Breast epithelium (tissue), 3 donors: ENCODE measurements around the gene ECM1.

Experiments
- POLR2A ChIP-seq: fragments of 450-650 bp; IDR thresholded peaks from one replicate; pipeline ENCODE4 v1.6.1; 2016; ENCODE audit warnings: antibody characterized with exemption, mild to moderate bottlenecking, moderate library complexity
- TF ChIP-seq, protein P1 (sequence below), 3 donors: fragments of 450-650 bp; IDR thresholded peaks; one replicate each; pipeline ENCODE4 v1.5.1; 2016 to 2017; ENCODE audit warnings: antibody characterized with exemption in 3 of 3, mild to moderate bottlenecking in 3 of 3, moderate library complexity in 3 of 3

DNA sequence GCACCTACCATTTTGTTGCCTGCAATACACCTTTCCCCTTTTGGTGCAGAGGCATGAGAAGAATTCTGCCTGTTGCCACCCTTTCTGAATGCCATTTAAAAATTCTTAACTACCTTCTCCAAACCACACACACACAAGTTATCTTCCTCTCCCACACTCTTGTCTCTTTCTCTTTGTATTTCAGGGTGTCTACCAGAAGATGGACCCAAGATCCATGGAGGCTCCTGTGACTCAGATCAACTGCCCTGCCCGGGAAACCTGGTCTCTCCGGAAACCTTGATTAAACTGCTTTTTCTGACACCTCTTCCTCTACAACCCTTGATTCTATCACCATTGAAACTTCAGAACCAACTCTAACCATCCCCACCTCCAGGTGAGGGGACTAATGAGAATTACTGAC lies 23.0 kb upstream of the ECM1 start:
- TF ChIP-seq, protein P1, sequence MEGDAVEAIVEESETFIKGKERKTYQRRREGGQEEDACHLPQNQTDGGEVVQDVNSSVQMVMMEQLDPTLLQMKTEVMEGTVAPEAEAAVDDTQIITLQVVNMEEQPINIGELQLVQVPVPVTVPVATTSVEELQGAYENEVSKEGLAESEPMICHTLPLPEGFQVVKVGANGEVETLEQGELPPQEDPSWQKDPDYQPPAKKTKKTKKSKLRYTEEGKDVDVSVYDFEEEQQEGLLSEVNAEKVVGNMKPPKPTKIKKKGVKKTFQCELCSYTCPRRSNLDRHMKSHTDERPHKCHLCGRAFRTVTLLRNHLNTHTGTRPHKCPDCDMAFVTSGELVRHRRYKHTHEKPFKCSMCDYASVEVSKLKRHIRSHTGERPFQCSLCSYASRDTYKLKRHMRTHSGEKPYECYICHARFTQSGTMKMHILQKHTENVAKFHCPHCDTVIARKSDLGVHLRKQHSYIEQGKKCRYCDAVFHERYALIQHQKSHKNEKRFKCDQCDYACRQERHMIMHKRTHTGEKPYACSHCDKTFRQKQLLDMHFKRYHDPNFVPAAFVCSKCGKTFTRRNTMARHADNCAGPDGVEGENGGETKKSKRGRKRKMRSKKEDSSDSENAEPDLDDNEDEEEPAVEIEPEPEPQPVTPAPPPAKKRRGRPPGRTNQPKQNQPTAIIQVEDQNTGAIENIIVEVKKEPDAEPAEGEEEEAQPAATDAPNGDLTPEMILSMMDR (IDR thresholded peaks at IDR 0.05) = no peak
- TF ChIP-seq POLR2A = no peak
